Measurements from ENCODE around the gene QSER1.

DNA sequence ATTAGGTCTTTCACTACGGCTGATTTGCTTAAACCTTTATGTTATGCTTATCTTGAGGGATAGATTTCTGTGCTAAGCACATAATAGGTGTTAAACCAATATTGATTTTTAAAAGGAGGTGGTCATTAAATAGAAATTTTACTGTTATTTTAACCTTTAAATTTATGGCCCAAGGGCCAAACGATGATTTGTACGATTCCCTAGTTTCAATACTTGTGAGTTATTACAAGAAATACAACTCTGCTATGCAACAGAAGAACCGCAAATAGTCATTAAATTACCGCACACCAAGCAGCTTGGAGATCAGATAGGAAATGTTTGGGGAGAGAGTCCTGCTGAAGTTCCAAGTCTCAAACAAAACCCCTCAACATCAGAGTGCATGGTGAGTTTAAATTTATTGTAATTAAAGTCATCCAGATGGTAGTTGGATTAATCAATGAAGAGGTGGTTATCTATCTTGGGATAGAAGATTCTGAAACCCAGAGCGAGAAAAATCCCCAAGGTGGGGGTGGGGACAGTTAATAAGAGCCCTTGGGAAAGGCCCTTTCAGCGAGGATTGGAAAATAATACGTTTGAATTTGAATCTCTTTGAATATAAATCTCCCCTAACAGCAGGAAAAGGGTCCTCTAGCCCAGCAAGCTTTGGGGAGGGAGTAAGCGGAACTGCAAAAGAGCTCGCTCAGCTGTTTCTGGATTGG, 805 bp upstream of the QSER1 start:
- TF ChIP-seq, protein P1, sequence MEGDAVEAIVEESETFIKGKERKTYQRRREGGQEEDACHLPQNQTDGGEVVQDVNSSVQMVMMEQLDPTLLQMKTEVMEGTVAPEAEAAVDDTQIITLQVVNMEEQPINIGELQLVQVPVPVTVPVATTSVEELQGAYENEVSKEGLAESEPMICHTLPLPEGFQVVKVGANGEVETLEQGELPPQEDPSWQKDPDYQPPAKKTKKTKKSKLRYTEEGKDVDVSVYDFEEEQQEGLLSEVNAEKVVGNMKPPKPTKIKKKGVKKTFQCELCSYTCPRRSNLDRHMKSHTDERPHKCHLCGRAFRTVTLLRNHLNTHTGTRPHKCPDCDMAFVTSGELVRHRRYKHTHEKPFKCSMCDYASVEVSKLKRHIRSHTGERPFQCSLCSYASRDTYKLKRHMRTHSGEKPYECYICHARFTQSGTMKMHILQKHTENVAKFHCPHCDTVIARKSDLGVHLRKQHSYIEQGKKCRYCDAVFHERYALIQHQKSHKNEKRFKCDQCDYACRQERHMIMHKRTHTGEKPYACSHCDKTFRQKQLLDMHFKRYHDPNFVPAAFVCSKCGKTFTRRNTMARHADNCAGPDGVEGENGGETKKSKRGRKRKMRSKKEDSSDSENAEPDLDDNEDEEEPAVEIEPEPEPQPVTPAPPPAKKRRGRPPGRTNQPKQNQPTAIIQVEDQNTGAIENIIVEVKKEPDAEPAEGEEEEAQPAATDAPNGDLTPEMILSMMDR (IDR thresholded peaks at IDR 0.05; ENCODE audit: insufficient read depth, low read length), result no peak
- TF ChIP-seq, protein P2, sequence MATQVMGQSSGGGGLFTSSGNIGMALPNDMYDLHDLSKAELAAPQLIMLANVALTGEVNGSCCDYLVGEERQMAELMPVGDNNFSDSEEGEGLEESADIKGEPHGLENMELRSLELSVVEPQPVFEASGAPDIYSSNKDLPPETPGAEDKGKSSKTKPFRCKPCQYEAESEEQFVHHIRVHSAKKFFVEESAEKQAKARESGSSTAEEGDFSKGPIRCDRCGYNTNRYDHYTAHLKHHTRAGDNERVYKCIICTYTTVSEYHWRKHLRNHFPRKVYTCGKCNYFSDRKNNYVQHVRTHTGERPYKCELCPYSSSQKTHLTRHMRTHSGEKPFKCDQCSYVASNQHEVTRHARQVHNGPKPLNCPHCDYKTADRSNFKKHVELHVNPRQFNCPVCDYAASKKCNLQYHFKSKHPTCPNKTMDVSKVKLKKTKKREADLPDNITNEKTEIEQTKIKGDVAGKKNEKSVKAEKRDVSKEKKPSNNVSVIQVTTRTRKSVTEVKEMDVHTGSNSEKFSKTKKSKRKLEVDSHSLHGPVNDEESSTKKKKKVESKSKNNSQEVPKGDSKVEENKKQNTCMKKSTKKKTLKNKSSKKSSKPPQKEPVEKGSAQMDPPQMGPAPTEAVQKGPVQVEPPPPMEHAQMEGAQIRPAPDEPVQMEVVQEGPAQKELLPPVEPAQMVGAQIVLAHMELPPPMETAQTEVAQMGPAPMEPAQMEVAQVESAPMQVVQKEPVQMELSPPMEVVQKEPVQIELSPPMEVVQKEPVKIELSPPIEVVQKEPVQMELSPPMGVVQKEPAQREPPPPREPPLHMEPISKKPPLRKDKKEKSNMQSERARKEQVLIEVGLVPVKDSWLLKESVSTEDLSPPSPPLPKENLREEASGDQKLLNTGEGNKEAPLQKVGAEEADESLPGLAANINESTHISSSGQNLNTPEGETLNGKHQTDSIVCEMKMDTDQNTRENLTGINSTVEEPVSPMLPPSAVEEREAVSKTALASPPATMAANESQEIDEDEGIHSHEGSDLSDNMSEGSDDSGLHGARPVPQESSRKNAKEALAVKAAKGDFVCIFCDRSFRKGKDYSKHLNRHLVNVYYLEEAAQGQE (IDR thresholded peaks at IDR 0.05; ENCODE audit: insufficient replicate concordance, low read depth), result no peak

Data from HL-60 (cell line).